HEK293 (cell line): ENCODE measurements around the gene CFAP45.

Experiments
- CTCF ChIA-PET: fragments of 350-600 bp; formaldehyde crosslinking; extraction: SDS; loops from one replicate; lab custom pipeline; 2021; ENCODE audit warnings: antibody characterized with exemption; lab: Yijun Ruan, JAX
- POLR2A ChIA-PET: fragments of 300-600 bp; formaldehyde crosslinking; extraction: SDS; loops from one replicate; lab custom pipeline; 2020; ENCODE audit warnings: antibody characterized with exemption, inconsistent platforms; lab: Yijun Ruan, JAX
- H3K27ac ChIP-seq: fragments of 200-500 bp; sonication (Bioruptor generic); 2 replicates; pipeline ENCODE4 v1.5.1; 2014; ENCODE audit warnings: low read depth, low read length, control low read depth, inconsistent platforms; ENCODE audit errors: extremely low read depth
- H3K36me3 ChIP-seq, 2 experiments: fragments of 200-500 bp in 1 of 2; sonication (Bioruptor generic) in 1 of 2; 1 replicate in 1 of 2; 2 replicates in 1 of 2; pipeline ENCODE4 v1.5.1; 2014 to 2017; ENCODE audit warnings: inconsistent platforms in 2 of 2, low read length in 2 of 2; ENCODE audit not compliant: control insufficient read depth in 2 of 2, insufficient read depth in 1 of 2
- H3K4me1 ChIP-seq: fragments of 200-500 bp; sonication (Bioruptor generic); 2 replicates; pipeline ENCODE4 v1.5.1; 2014; ENCODE audit warnings: mild to moderate bottlenecking, low read length, inconsistent platforms; ENCODE audit not compliant: control insufficient read depth, insufficient read depth
- H3K4me3 ChIP-seq: 2 replicates; pipeline ENCODE4 v1.5.1; 2011; ENCODE audit warnings: low read depth, mild to moderate bottlenecking, control low read depth, low read length, moderate library complexity
- H3K9me3 ChIP-seq: fragments of 200-500 bp; sonication (Bioruptor generic); 2 replicates; pipeline ENCODE4 v1.5.1; 2014; ENCODE audit warnings: low read depth, low read length, inconsistent platforms; ENCODE audit not compliant: control insufficient read depth, insufficient read depth
- GLIS2 ChIP-seq: fragments of 450-650 bp; formaldehyde crosslinking; IDR thresholded peaks from 2 replicates; pipeline ENCODE4 v1.5.1; 2016; ENCODE audit warnings: missing biosample characterization, missing genetic modification characterization
- KLF1 ChIP-seq: fragments of 450-650 bp; formaldehyde crosslinking; IDR thresholded peaks from 2 replicates; pipeline ENCODE4 v1.5.1; 2016; ENCODE audit warnings: missing biosample characterization, missing genetic modification characterization
- KLF10 ChIP-seq: fragments of 450-650 bp; IDR thresholded peaks from 2 replicates; pipeline ENCODE4 v1.5.1; 2018; ENCODE audit warnings: missing biosample characterization, mild to moderate bottlenecking, missing genetic modification characterization
- SCRT2 ChIP-seq: fragments of 450-650 bp; formaldehyde crosslinking; IDR thresholded peaks from 2 replicates; pipeline ENCODE4 v1.5.1; 2016; ENCODE audit warnings: missing biosample characterization, missing genetic modification characterization
- ZFP37 ChIP-seq: fragments of 450-650 bp; formaldehyde crosslinking; IDR thresholded peaks from 2 replicates; pipeline ENCODE4 v1.5.1; 2016; ENCODE audit warnings: missing biosample characterization, missing genetic modification characterization
- ZNF2 ChIP-seq: fragments of 450-650 bp; formaldehyde crosslinking; IDR thresholded peaks from 2 replicates; pipeline ENCODE4 v1.5.1; 2016; ENCODE audit warnings: missing biosample characterization, missing genetic modification characterization
- ZNF366 ChIP-seq: fragments of 450-650 bp; formaldehyde crosslinking; conservative IDR thresholded peaks from 2 replicates; pipeline ENCODE4 v1.5.1; 2016; ENCODE audit warnings: missing biosample characterization, missing genetic modification characterization
- ZNF561 ChIP-seq: fragments of 450-650 bp; IDR thresholded peaks from 2 replicates; pipeline ENCODE4 v1.5.1; 2018; ENCODE audit warnings: missing biosample characterization, missing genetic modification characterization, borderline replicate concordance
- ZNF600 ChIP-seq: fragments of 450-650 bp; formaldehyde crosslinking; IDR thresholded peaks from 2 replicates; pipeline ENCODE4 v1.5.1; 2016; ENCODE audit warnings: missing biosample characterization, missing genetic modification characterization
- ZNF654 ChIP-seq: fragments of 450-650 bp; formaldehyde crosslinking; IDR thresholded peaks from 2 replicates; pipeline ENCODE4 v1.5.1; 2016; ENCODE audit warnings: low read depth, missing biosample characterization, missing genetic modification characterization
- ZSCAN23 ChIP-seq: fragments of 450-650 bp; formaldehyde crosslinking; IDR thresholded peaks from 2 replicates; pipeline ENCODE4 v1.5.1; 2016; ENCODE audit warnings: missing biosample characterization, missing genetic modification characterization
- ZXDB ChIP-seq: fragments of 450-650 bp; formaldehyde crosslinking; IDR thresholded peaks from 2 replicates; pipeline ENCODE4 v1.5.1; 2016; ENCODE audit warnings: missing biosample characterization, missing genetic modification characterization
- TF ChIP-seq, protein P1 (sequence below): fragments of 450-650 bp; formaldehyde crosslinking; IDR thresholded peaks from 2 replicates; pipeline ENCODE4 v1.5.1; 2016; ENCODE audit warnings: missing biosample characterization, missing genetic modification characterization
- TF ChIP-seq, protein P2 (sequence below): fragments of 450-650 bp; formaldehyde crosslinking; IDR thresholded peaks from 2 replicates; pipeline ENCODE4 v1.5.1; 2016; ENCODE audit warnings: missing biosample characterization, missing genetic modification characterization
- TF ChIP-seq, protein P3 (sequence below): fragments of 450-650 bp; IDR thresholded peaks from 2 replicates; pipeline ENCODE4 v1.5.1; 2018; ENCODE audit warnings: missing biosample characterization, missing genetic modification characterization

CFAP45 gene

DNA sequence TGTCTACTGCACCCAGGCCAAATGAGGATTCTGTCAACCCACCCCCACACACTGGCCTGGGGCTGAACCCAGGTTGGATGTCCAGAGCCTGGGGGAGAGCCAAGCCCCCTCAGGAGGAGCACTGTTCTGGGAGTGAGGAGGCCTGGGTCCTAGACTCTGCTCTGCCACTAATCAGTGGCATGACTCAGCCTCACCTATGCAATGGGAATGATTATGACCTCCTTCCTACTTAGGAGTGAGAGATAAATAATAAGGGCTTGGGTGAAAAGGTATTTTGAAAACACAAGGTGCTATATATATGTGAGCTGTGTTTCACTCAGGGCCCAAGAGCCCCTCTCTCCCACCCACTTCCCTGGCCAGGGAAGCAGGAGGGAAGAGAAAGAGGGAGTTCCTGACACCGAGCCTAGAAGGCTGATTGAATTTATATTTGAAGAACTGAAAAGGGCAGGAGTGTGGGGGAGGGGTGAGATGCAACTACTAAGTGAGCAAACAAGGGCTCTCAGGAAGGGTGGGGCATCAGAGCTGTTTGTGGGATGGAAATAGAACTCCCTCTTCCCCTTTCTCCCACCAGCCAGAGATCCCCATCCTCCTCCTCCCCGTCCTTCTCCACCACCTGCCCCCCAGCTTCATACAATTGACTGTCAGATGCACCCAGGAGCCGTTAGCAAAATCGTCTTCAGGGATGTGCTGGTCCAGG lies 37.2 kb upstream of the CFAP45 start:
- Histone ChIP-seq H3K4me3 (no peak overlapping the region), H3K9me3 (no peaks in the 10 kb centered on the region), H3K27ac (no peak overlapping the region), H3K36me3 (no peaks in the 10 kb centered on the region), H3K4me1 (no peaks in the 10 kb centered on the region)
- peak; percentile 27; the same call in 1 of the 2 replicates for TF ChIP-seq KLF1 (tag by site-specific recombination)
- no peak for TF ChIP-seq KLF10 (tag by site-specific recombination)
- CTCF ChIA-PET = interaction anchor here (0.5 to 19.3 kb wide), 16 partner anchors 9 to 151 kb away, joined by 3 to 353 read pairs (median 4); partner anchors contain the start of genes IGSF9 and SLAMF9
- POLR2A ChIA-PET = interaction anchor here (7.3 kb wide), 1 partner anchor 12 kb away, joined by 41 read pairs; the partner anchor contains the start of gene TAGLN2

DNA sequence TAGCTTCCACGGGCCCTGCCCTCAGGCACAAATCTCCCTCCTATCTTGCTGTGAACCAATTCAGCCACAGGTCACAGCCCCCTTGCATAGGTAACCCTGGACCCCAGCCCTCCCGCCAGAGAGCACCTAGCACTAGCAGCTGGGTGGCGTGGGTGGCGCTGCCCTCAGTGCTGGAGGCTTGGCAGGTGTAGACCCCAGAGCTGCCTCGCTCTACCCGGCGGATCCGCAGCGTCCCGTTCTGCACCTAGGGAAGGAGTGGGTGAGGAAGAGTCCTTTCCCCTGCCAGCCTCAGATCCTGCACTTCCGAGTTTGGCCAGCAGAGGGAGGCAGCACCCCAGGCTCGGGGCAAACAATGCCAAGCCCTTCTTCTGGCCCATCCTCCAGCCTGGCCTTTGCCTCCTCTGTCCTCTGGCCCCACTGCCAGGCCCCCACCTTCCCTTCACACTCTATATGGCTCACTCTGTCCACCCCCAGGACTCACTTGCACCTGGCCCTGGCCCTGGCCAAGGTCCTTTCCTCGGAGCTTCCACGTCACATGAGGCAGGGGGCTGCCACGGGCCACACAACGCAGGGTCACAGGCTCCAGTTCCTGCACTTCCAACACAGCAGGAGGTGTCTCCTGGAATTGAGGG lies 36.4 kb upstream of the CFAP45 start:
- ChIA-PET POLR2A (interaction anchor here (0.6 to 7.3 kb wide), 2 partner anchors 12 to 33 kb away, joined by 4 to 41 read pairs; partner anchors contain the start of gene TAGLN2), CTCF (interaction anchor here (0.5 to 19.3 kb wide), 24 partner anchors 8 to 1698 kb away, joined by 3 to 353 read pairs (median 4); partner anchors contain the start of genes IGSF9 and SLAMF9)
- Histone ChIP-seq H3K4me1 (no peaks in the 10 kb centered on the region), H3K27ac (no peak overlapping the region), H3K36me3 (no peaks in the 10 kb centered on the region), H3K4me3 (no peak overlapping the region), H3K9me3 (no peaks in the 10 kb centered on the region)
- TF ChIP-seq, protein P1, sequence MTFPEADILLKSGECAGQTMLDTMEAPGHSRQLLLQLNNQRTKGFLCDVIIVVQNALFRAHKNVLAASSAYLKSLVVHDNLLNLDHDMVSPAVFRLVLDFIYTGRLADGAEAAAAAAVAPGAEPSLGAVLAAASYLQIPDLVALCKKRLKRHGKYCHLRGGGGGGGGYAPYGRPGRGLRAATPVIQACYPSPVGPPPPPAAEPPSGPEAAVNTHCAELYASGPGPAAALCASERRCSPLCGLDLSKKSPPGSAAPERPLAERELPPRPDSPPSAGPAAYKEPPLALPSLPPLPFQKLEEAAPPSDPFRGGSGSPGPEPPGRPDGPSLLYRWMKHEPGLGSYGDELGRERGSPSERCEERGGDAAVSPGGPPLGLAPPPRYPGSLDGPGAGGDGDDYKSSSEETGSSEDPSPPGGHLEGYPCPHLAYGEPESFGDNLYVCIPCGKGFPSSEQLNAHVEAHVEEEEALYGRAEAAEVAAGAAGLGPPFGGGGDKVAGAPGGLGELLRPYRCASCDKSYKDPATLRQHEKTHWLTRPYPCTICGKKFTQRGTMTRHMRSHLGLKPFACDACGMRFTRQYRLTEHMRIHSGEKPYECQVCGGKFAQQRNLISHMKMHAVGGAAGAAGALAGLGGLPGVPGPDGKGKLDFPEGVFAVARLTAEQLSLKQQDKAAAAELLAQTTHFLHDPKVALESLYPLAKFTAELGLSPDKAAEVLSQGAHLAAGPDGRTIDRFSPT (tag by site-specific recombination) = 0 out of 2 replicates have a peak, but pooled peaks have one; percentile 25
- TF ChIP-seq ZNF366 (0 out of 2 replicates have a peak, but pooled peaks have one; percentile 29), ZNF600 (tag by site-specific recombination) (peak; percentile 99), ZSCAN23 (tag by site-specific recombination) (no peak), ZNF561 (tag by site-specific recombination) (no peak), ZNF2 (tag by site-specific recombination) (0 out of 2 replicates have a peak, but pooled peaks have one; percentile 26), SCRT2 (tag by site-specific recombination) (peak; percentile 56), ZNF654 (peak; percentile 78), ZXDB (tag by site-specific recombination) (no peak), GLIS2 (tag by site-specific recombination) (0 out of 2 replicates have a peak, but pooled peaks have one; percentile 26), ZFP37 (tag by site-specific recombination) (peak; percentile 36; the same call in 1 of the 2 replicates)
- TF ChIP-seq, protein P2, sequence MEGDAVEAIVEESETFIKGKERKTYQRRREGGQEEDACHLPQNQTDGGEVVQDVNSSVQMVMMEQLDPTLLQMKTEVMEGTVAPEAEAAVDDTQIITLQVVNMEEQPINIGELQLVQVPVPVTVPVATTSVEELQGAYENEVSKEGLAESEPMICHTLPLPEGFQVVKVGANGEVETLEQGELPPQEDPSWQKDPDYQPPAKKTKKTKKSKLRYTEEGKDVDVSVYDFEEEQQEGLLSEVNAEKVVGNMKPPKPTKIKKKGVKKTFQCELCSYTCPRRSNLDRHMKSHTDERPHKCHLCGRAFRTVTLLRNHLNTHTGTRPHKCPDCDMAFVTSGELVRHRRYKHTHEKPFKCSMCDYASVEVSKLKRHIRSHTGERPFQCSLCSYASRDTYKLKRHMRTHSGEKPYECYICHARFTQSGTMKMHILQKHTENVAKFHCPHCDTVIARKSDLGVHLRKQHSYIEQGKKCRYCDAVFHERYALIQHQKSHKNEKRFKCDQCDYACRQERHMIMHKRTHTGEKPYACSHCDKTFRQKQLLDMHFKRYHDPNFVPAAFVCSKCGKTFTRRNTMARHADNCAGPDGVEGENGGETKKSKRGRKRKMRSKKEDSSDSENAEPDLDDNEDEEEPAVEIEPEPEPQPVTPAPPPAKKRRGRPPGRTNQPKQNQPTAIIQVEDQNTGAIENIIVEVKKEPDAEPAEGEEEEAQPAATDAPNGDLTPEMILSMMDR (tag by site-specific recombination) = peak; percentile 96
- TF ChIP-seq, protein P3, sequence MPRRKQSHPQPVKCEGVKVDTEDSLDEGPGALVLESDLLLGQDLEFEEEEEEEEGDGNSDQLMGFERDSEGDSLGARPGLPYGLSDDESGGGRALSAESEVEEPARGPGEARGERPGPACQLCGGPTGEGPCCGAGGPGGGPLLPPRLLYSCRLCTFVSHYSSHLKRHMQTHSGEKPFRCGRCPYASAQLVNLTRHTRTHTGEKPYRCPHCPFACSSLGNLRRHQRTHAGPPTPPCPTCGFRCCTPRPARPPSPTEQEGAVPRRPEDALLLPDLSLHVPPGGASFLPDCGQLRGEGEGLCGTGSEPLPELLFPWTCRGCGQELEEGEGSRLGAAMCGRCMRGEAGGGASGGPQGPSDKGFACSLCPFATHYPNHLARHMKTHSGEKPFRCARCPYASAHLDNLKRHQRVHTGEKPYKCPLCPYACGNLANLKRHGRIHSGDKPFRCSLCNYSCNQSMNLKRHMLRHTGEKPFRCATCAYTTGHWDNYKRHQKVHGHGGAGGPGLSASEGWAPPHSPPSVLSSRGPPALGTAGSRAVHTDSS (tag by site-specific recombination) = peak; percentile 76
